CD4-positive, alpha-beta memory T cell (primary cell): ENCODE results near the gene POLG2. TPM values are rescaled to one million over a fixed set of nuclear protein-coding genes. Genes with fewer than 3 reads are reported as not detected.

Experiments
- CTCF ChIA-PET: fragments of 350-600 bp; sonication (Branson Sonifier 250); formaldehyde crosslinking; loops from one replicate; lab custom pipeline; 2021; ENCODE audit warnings: inconsistent platforms; ENCODE audit not compliant: partially characterized antibody; lab: Charles Lee
- POLR2A ChIA-PET: fragments of 350-600 bp; sonication (Branson Sonifier 250); formaldehyde crosslinking; loops from one replicate; lab custom pipeline; 2021; ENCODE audit not compliant: partially characterized antibody; lab: Charles Lee
- DNase-seq, 5 donors: peaks; one replicate each; pipeline versions ENCODE4 v3.0.0 to v3.0.0-alpha.2; 2020 to 2022; ENCODE audit warnings: mixed read lengths in 1 of 5
- H3K27ac ChIP-seq: one replicate; pipeline ENCODE4 v1.7.0; 2013; ENCODE audit warnings: low read depth, low read length
- H3K27me3 ChIP-seq: 2 replicates; pipeline ENCODE4 v1.7.0; 2013; ENCODE audit warnings: mild to moderate bottlenecking, low read length, moderate library complexity; ENCODE audit not compliant: insufficient read depth
- H3K36me3 ChIP-seq: 2 replicates; pipeline ENCODE4 v1.7.0; 2013; ENCODE audit warnings: mild to moderate bottlenecking, low read length, moderate library complexity; ENCODE audit not compliant: insufficient read depth
- H3K4me1 ChIP-seq: 2 replicates; pipeline ENCODE4 v1.7.0; 2013; ENCODE audit warnings: mild to moderate bottlenecking, low read length, moderate library complexity; ENCODE audit not compliant: insufficient read depth
- H3K4me3 ChIP-seq, 2 donors: one replicate each; pipeline ENCODE4 v1.7.0; 2013; ENCODE audit warnings: low read length in 2 of 2, mild to moderate bottlenecking in 1 of 2
- H3K9me3 ChIP-seq, 2 donors: one replicate each; pipeline ENCODE4 v1.7.0; 2013; ENCODE audit warnings: low read length in 2 of 2, control low read depth in 1 of 2; ENCODE audit not compliant: control insufficient read depth in 1 of 2
- H3K27ac Mint-ChIP-seq, 7 donors: one replicate each; pipeline ENCODE4 v1.8.0; 2020 to 2021; ENCODE audit warnings: mixed read lengths in 7 of 7, mild to moderate bottlenecking in 6 of 7, inconsistent platforms in 3 of 7, moderate library complexity in 3 of 7
- H3K27me3 Mint-ChIP-seq, 2 donors: one replicate each; pipeline ENCODE4 v1.8.0; 2020 to 2021; ENCODE audit warnings: mixed read lengths in 2 of 2
- H3K36me3 Mint-ChIP-seq, 2 donors: one replicate each; pipeline ENCODE4 v1.8.0; 2020 to 2021; ENCODE audit warnings: mixed read lengths in 2 of 2, inconsistent platforms in 1 of 2, mild to moderate bottlenecking in 1 of 2
- H3K4me1 Mint-ChIP-seq, 4 donors: one replicate each; pipeline ENCODE4 v1.8.0; 2020 to 2021; ENCODE audit warnings: mixed read lengths in 4 of 4, mild to moderate bottlenecking in 1 of 4
- H3K4me3 Mint-ChIP-seq, 8 donors: one replicate each; pipeline ENCODE4 v1.8.0; 2020 to 2021; ENCODE audit warnings: mixed read lengths in 8 of 8, mild to moderate bottlenecking in 7 of 8, moderate library complexity in 6 of 8, inconsistent platforms in 3 of 8
- H3K9me3 Mint-ChIP-seq, 8 donors: one replicate each; pipeline ENCODE4 v1.8.0; 2020 to 2021; ENCODE audit warnings: mixed read lengths in 8 of 8, mild to moderate bottlenecking in 5 of 8, inconsistent platforms in 3 of 8, moderate library complexity in 1 of 8
- intact Hi-C: fragments of 100-400 bp; cut with micrococcal nuclease; formaldehyde crosslinking; loops from one replicate; pipeline ENCODE4 v1.15.1; 2023
- polyA plus RNA-seq, 2 donors: library from polyadenylated mRNA; unstranded; fragments of 300-500 nt; fragmentation: Illumina TruSeq; gene quantifications; one replicate each; pipeline ENCODE4 v1.2.3, GENCODE V29; 2021
- total RNA-seq, 2 experiments: library from RNA; stranded (reverse); gene quantifications; one replicate each; pipeline ENCODE4 v1.2.3, GENCODE V29; 2021

POLG2 gene
- total RNA-seq (10 to 100 TPM; 57.4 to 60.0 TPM), polyA plus RNA-seq (1 to 10 TPM; 3.0 to 6.7 TPM)

GRCh38 chr17:64496786-64497564 is at the start of gene POLG2:
Gene POLG2 (minus strand): TSS chr17:64497054. CDS start chr17:64496968, 86 bp downstream.
- Histone ChIP-seq H3K36me3 (peaks cover 43% of the 10 kb centered on the region), H3K27ac (peak within 1 kb of the TSS; percentile 79), H3K4me3 (peak within 1 kb of the TSS; percentile 90 to 93), H3K27me3 (no peaks in the 10 kb centered on the region), H3K4me1 (peaks cover 80% of the 10 kb centered on the region), H3K9me3 (no peaks in the 10 kb centered on the region)
- intact Hi-C loops, result loop anchor here (1.0 to 10.0 kb wide), 4 partner anchors 9 to 480 kb away; partner anchors contain the start of genes CEP95, DDX5 and TEX2
- H3K4me1 Mint-ChIP-seq, result peaks cover 50 to 91% (median 67%) of the 10 kb centered on the region in 4 donors
- H3K4me3 Mint-ChIP-seq, result peak within 1 kb of the TSS; percentile 100
- peak within 1 kb of the TSS; percentile 98 to 100 (median 99) for H3K27ac Mint-ChIP-seq
- ChIA-PET CTCF (interaction anchor here (1.0 to 3.2 kb wide), 9 partner anchors 8 to 190 kb away, joined by 3 to 23 read pairs (median 5); partner anchors contain the start of genes CEP95 and DDX5), POLR2A (interaction anchor here (0.5 to 5.2 kb wide), 21 partner anchors 9 to 648 kb away, joined by 3 to 330 read pairs (median 5); partner anchors contain the start of genes CEP95, DDX5 and SMURF2)
- peaks cover 0 to 31% (median 0%) of the 10 kb centered on the region in 8 donors for H3K9me3 Mint-ChIP-seq
- H3K27me3 Mint-ChIP-seq, result no peaks in the 10 kb centered on the region
- DNase-seq, result peak; percentile 95 to 96 (median 95)
- peaks cover 36 to 65% of the 10 kb centered on the region in 2 donors for H3K36me3 Mint-ChIP-seq

GRCh38 chr17:64544742-64545141 is 47.9 kb upstream of the POLG2 start:
- H3K4me3 Mint-ChIP-seq, result no peak overlapping the region
- H3K27ac ChIP-seq, result no peak overlapping the region
- no peaks in the 10 kb centered on the region for H3K27me3 ChIP-seq
- ChIA-PET CTCF (interaction anchor here (1.1 to 1.4 kb wide), 3 partner anchors 125 to 192 kb away, joined by 3 to 6 read pairs (median 4); no protein-coding TSS in a partner anchor), POLR2A (interaction anchor here (1.2 kb wide), 1 partner anchor 39 kb away, joined by 4 read pairs; the partner anchor contains the start of gene DDX5)
- no peak overlapping the region for H3K27ac Mint-ChIP-seq
- peaks cover 25 to 50% of the 10 kb centered on the region in 2 donors for H3K36me3 Mint-ChIP-seq
- peaks cover 20% of the 10 kb centered on the region for H3K36me3 ChIP-seq
- H3K4me1 ChIP-seq, result no peaks in the 10 kb centered on the region
- intact Hi-C loops, result no loop called here
- no peaks in the 10 kb centered on the region for H3K9me3 ChIP-seq
- no peak overlapping the region for H3K4me3 ChIP-seq
- no peak for DNase-seq
- H3K27me3 Mint-ChIP-seq, result no peaks in the 10 kb centered on the region
- H3K4me1 Mint-ChIP-seq, result peaks cover 0 to 2% (median 0%) of the 10 kb centered on the region in 4 donors
- H3K9me3 Mint-ChIP-seq, result no peaks in the 10 kb centered on the region

GRCh38 chr17:64540118-64540776 is 43.4 kb upstream of the POLG2 start:
- ChIA-PET POLR2A (no interaction called here), CTCF (interaction anchor here (1.4 to 1.5 kb wide), 2 partner anchors 12 to 196 kb away, joined by 3 to 6 read pairs; no protein-coding TSS in a partner anchor)
- no peak overlapping the region for H3K27ac ChIP-seq
- no peaks in the 10 kb centered on the region for H3K27me3 ChIP-seq
- peaks cover 33% of the 10 kb centered on the region for H3K36me3 ChIP-seq
- Mint-ChIP-seq H3K27me3 (no peaks in the 10 kb centered on the region), H3K27ac (no peak overlapping the region), H3K36me3 (peaks cover 20 to 52% of the 10 kb centered on the region in 2 donors), H3K9me3 (no peaks in the 10 kb centered on the region), H3K4me1 (peaks cover 0 to 5% (median 0%) of the 10 kb centered on the region in 4 donors), H3K4me3 (no peak overlapping the region)
- H3K4me1 ChIP-seq, result no peaks in the 10 kb centered on the region
- intact Hi-C loops, result no loop called here
- H3K9me3 ChIP-seq, result no peaks in the 10 kb centered on the region
- DNase-seq, result no peak
- H3K4me3 ChIP-seq, result no peak overlapping the region

- Mint-ChIP-seq H3K27me3 (no peaks in the 10 kb centered on the region), H3K36me3 (peaks cover 26 to 60% of the 10 kb centered on the region in 2 donors), H3K27ac (peak overlapping the region in 5 of 7 donors; percentile 3 to 88 (median 66)), H3K4me1 (peaks cover 0 to 5% (median 0%) of the 10 kb centered on the region in 4 donors), H3K9me3 (no peaks in the 10 kb centered on the region), H3K4me3 (no peak overlapping the region)
- ChIA-PET POLR2A (interaction anchor here (1.3 kb wide), 1 partner anchor 32 kb away, joined by 3 read pairs; the partner anchor contains the start of gene CEP95), CTCF (interaction anchor here (0.8 to 1.3 kb wide), 2 partner anchors 12 to 198 kb away, joined by 3 read pairs; no protein-coding TSS in a partner anchor)
- no peak overlapping the region for H3K27ac ChIP-seq
- DNase-seq, result no peak
- no peak overlapping the region for H3K4me3 ChIP-seq
- H3K9me3 ChIP-seq, result no peaks in the 10 kb centered on the region
- H3K27me3 ChIP-seq, result no peaks in the 10 kb centered on the region
- intact Hi-C loops, result loop anchor here (10.0 kb wide), 1 partner anchor 106 kb away; no protein-coding TSS in a partner anchor
- H3K36me3 ChIP-seq, result peaks cover 48% of the 10 kb centered on the region
- no peaks in the 10 kb centered on the region for H3K4me1 ChIP-seq
Observed at GRCh38 chr17:64538508-64539130, 41.8 kb upstream of the POLG2 start.

- H3K27ac Mint-ChIP-seq, result peak overlapping the region in 3 of 7 donors; percentile 1 to 51 (median 12)
- H3K36me3 ChIP-seq, result peaks cover 59% of the 10 kb centered on the region
- no peak for DNase-seq
- no peak overlapping the region for H3K27ac ChIP-seq
- ChIA-PET POLR2A (interaction anchor here (1.3 kb wide), 1 partner anchor 31 kb away, joined by 3 read pairs; the partner anchor contains the start of gene CEP95), CTCF (interaction anchor here (0.8 to 1.1 kb wide), 2 partner anchors 9 to 199 kb away, joined by 4 to 10 read pairs; no protein-coding TSS in a partner anchor)
- H3K4me3 Mint-ChIP-seq, result no peak overlapping the region
- H3K4me1 Mint-ChIP-seq, result peaks cover 0 to 3% (median 0%) of the 10 kb centered on the region in 4 donors
- intact Hi-C loops, result loop anchor here (10.0 kb wide), 1 partner anchor 107 kb away; no protein-coding TSS in a partner anchor
- peaks cover 33 to 65% of the 10 kb centered on the region in 2 donors for H3K36me3 Mint-ChIP-seq
- no peaks in the 10 kb centered on the region for H3K9me3 Mint-ChIP-seq
- H3K4me3 ChIP-seq, result no peak overlapping the region
- no peaks in the 10 kb centered on the region for H3K27me3 ChIP-seq
- no peaks in the 10 kb centered on the region for H3K9me3 ChIP-seq
- H3K4me1 ChIP-seq, result no peaks in the 10 kb centered on the region
- H3K27me3 Mint-ChIP-seq, result no peaks in the 10 kb centered on the region
Observed at GRCh38 chr17:64537488-64537887, 40.6 kb upstream of the POLG2 start.

GRCh38 chr17:64536913-64537312 is 40.1 kb upstream of the POLG2 start:
- Mint-ChIP-seq H3K27ac (peak overlapping the region in 2 of 7 donors; percentile 1 to 17), H3K9me3 (no peaks in the 10 kb centered on the region), H3K4me3 (no peak overlapping the region), H3K27me3 (no peaks in the 10 kb centered on the region), H3K36me3 (peaks cover 38 to 66% of the 10 kb centered on the region in 2 donors), H3K4me1 (peaks cover 0 to 3% (median 0%) of the 10 kb centered on the region in 4 donors)
- intact Hi-C loops, result loop anchor here (10.0 kb wide), 1 partner anchor 108 kb away; no protein-coding TSS in a partner anchor
- ChIA-PET POLR2A (interaction anchor here (1.3 kb wide), 1 partner anchor 30 kb away, joined by 3 read pairs; the partner anchor contains the start of gene CEP95), CTCF (interaction anchor here (0.8 to 1.1 kb wide), 2 partner anchors 10 to 200 kb away, joined by 4 to 10 read pairs; no protein-coding TSS in a partner anchor)
- Histone ChIP-seq H3K27ac (no peak overlapping the region), H3K9me3 (no peaks in the 10 kb centered on the region), H3K36me3 (peaks cover 63% of the 10 kb centered on the region), H3K4me3 (no peak overlapping the region), H3K4me1 (no peaks in the 10 kb centered on the region), H3K27me3 (no peaks in the 10 kb centered on the region)
- DNase-seq, result no peak
